ENCODE results near the gene JAZF1. TPM values are rescaled to one million over a fixed set of nuclear protein-coding genes. Genes with fewer than 3 reads are reported as not detected.

Gene JAZF1
- total and polyA plus RNA-seq, 2 experiments from 2014 or later, result 9.5 to 12.1 TPM

DNA sequence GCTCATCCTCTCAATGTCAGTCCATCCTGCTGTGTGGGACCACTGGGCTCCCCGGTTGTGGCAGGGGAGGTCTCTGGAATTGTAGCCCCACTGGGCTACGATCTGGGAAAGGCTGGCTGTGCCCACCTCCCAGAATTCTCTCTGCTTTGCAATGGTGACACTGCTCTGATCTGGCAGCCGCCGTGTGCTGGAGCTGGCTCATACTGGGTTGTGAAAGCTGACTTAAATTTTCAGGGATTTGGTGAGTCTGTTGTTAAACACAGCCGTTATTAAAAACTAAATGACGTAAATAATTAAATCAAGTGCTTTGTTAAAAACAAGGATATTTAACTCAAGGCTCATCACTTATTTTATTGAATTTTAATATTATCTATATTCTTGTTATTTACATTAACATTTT, 280.6 kb downstream of the JAZF1 start:
- Histone ChIP-seq H3K36me3 (replicated peaks; ENCODE audit: insufficient read depth, low read depth) (no peaks in the 10 kb centered on the region), H3K4me2 (no peak overlapping the region), H3K27ac (no peak overlapping the region), H3K79me2 (no peaks in the 10 kb centered on the region), H2AFZ (no peak overlapping the region), H3K4me3 (no peak overlapping the region), H3K9me3 (ENCODE audit: low read depth) (no peaks in the 10 kb centered on the region), H3K9me2 (replicated peaks; ENCODE audit: insufficient read depth) (no peaks in the 10 kb centered on the region), H3K4me1 (ENCODE audit: insufficient read depth) (peaks cover 9% of the 10 kb centered on the region), H3K27me3 (no peaks in the 10 kb centered on the region), H4K20me1 (ENCODE audit: insufficient read depth, poor library complexity, severe bottlenecking) (no peaks in the 10 kb centered on the region)
- 92% methylated on average over 6 of the region's 6 CpGs for WGBS (ENCODE audit: low lambda C conversion rate, missing lambda C conversion rate)
- TF ChIP-seq CTCF (IDR thresholded peaks at IDR 0.05; ENCODE audit: poor library complexity) (no peak), EZH2phosphoT487 (IDR thresholded peaks at IDR 0.05; ENCODE audit: low read depth, severe bottlenecking, unreplicated experiment) (no peak), EZH2 (IDR thresholded peaks at IDR 0.05; ENCODE audit: borderline replicate concordance) (no peak)
- no peak for DNase-seq (ENCODE audit: low spot score)

- Histone ChIP-seq H3K36me3 (replicated peaks; ENCODE audit: insufficient read depth, low read depth) (no peaks in the 10 kb centered on the region), H3K4me2 (no peak overlapping the region), H4K20me1 (ENCODE audit: insufficient read depth, poor library complexity, severe bottlenecking) (no peaks in the 10 kb centered on the region), H3K27ac (no peak overlapping the region), H2AFZ (no peak overlapping the region), H3K4me1 (ENCODE audit: insufficient read depth) (peaks cover 9% of the 10 kb centered on the region), H3K27me3 (no peaks in the 10 kb centered on the region), H3K4me3 (no peak overlapping the region), H3K79me2 (no peaks in the 10 kb centered on the region), H3K9me3 (ENCODE audit: low read depth) (no peaks in the 10 kb centered on the region), H3K9me2 (replicated peaks; ENCODE audit: insufficient read depth) (no peaks in the 10 kb centered on the region)
- no peak for DNase-seq (ENCODE audit: low spot score)
- TF ChIP-seq EZH2 (IDR thresholded peaks at IDR 0.05; ENCODE audit: borderline replicate concordance) (no peak), CTCF (IDR thresholded peaks at IDR 0.05; ENCODE audit: poor library complexity) (no peak), EZH2phosphoT487 (IDR thresholded peaks at IDR 0.05; ENCODE audit: low read depth, severe bottlenecking, unreplicated experiment) (no peak)
- 100% methylated on average over 2 of the region's 2 CpGs for WGBS (ENCODE audit: low lambda C conversion rate, missing lambda C conversion rate)
Observed at GRCh38 chr7:27899601-27900000, 281.0 kb downstream of the JAZF1 start.

GRCh38 chr7:27897441-27897847, 283.2 kb downstream of the JAZF1 start:
- Histone ChIP-seq H3K79me2 (no peaks in the 10 kb centered on the region), H3K4me1 (ENCODE audit: insufficient read depth) (peaks cover 9% of the 10 kb centered on the region), H3K9me3 (ENCODE audit: low read depth) (no peaks in the 10 kb centered on the region), H3K36me3 (replicated peaks; ENCODE audit: insufficient read depth, low read depth) (no peaks in the 10 kb centered on the region), H3K9me2 (replicated peaks; ENCODE audit: insufficient read depth) (no peaks in the 10 kb centered on the region), H3K4me2 (peak overlapping the region; percentile 67), H4K20me1 (ENCODE audit: insufficient read depth, poor library complexity, severe bottlenecking) (no peaks in the 10 kb centered on the region), H3K27me3 (no peaks in the 10 kb centered on the region), H3K4me3 (no peak overlapping the region), H3K27ac (peak overlapping the region; percentile 11), H2AFZ (no peak overlapping the region)
- peak; percentile 26 for DNase-seq (ENCODE audit: low spot score)
- TF ChIP-seq EZH2phosphoT487 (IDR thresholded peaks at IDR 0.05; ENCODE audit: low read depth, severe bottlenecking, unreplicated experiment), result no peak
- TF ChIP-seq CTCF (IDR thresholded peaks at IDR 0.05; ENCODE audit: poor library complexity), result no peak
- TF ChIP-seq EZH2 (IDR thresholded peaks at IDR 0.05; ENCODE audit: borderline replicate concordance), result no peak
- WGBS (ENCODE audit: low lambda C conversion rate, missing lambda C conversion rate), result 58% methylated on average over 10 of the region's 10 CpGs

- H3K79me2 ChIP-seq, result no peaks in the 10 kb centered on the region
- H4K20me1 ChIP-seq (ENCODE audit: insufficient read depth, poor library complexity, severe bottlenecking), result no peaks in the 10 kb centered on the region
- H3K9me3 ChIP-seq (ENCODE audit: low read depth), result no peaks in the 10 kb centered on the region
- no peak overlapping the region for H2AFZ ChIP-seq
- 36% methylated on average over 6 of the region's 6 CpGs for WGBS (ENCODE audit: low lambda C conversion rate, missing lambda C conversion rate)
- peaks cover 9% of the 10 kb centered on the region for H3K4me1 ChIP-seq (ENCODE audit: insufficient read depth)
- no peaks in the 10 kb centered on the region for H3K9me2 ChIP-seq (replicated peaks; ENCODE audit: insufficient read depth)
- H3K27me3 ChIP-seq, result no peaks in the 10 kb centered on the region
- H3K4me3 ChIP-seq, result no peak overlapping the region
- DNase-seq (ENCODE audit: low spot score), result no peak
- peak overlapping the region; percentile 67 for H3K4me2 ChIP-seq
- H3K36me3 ChIP-seq (replicated peaks; ENCODE audit: insufficient read depth, low read depth), result no peaks in the 10 kb centered on the region
- H3K27ac ChIP-seq, result peak overlapping the region; percentile 11
- TF ChIP-seq CTCF (IDR thresholded peaks at IDR 0.05; ENCODE audit: poor library complexity) (no peak), EZH2 (IDR thresholded peaks at IDR 0.05; ENCODE audit: borderline replicate concordance) (no peak), EZH2phosphoT487 (IDR thresholded peaks at IDR 0.05; ENCODE audit: low read depth, severe bottlenecking, unreplicated experiment) (no peak)
Observed at GRCh38 chr7:27897001-27897400, 283.6 kb downstream of the JAZF1 start.

Data from hepatocyte (in vitro differentiated cells).